Pons (tissue), 1 donor: ENCODE data around the gene NEDD4L.
"Not testable (repeated sequence)": the region's sequence is repeated elsewhere in the genome, so short reads cannot be mapped to it uniquely, and the experiment has no call there.

Experiments used
- DNase-seq: peaks from one replicate; pipeline ENCODE4 v3.0.0-alpha.2; 2016; ENCODE audit warnings: low spot score

NEDD4L gene

GRCh38 chr18:58266291-58266690, 222.3 kb downstream of the NEDD4L start:
- no peak for DNase-seq

GRCh38 chr18:58267493-58267892, 223.5 kb downstream of the NEDD4L start:
- no peak for DNase-seq

- DNase-seq, result no peak
Measured at GRCh38 chr18:58268849-58269248, 224.8 kb downstream of the NEDD4L start.

GRCh38 chr18:58269931-58270330, 225.9 kb downstream of the NEDD4L start:
- DNase-seq, result no peak

GRCh38 chr18:58270396-58270795, 226.4 kb downstream of the NEDD4L start:
- DNase-seq, result no peak

- DNase-seq, result no peak
Measured at GRCh38 chr18:58271770-58272169, 227.7 kb downstream of the NEDD4L start.

GRCh38 chr18:58272209-58272608, 228.2 kb downstream of the NEDD4L start:
- no peak for DNase-seq

- DNase-seq, result no peak
Measured at GRCh38 chr18:58272779-58273435, 228.9 kb downstream of the NEDD4L start.

- no peak for DNase-seq
Measured at GRCh38 chr18:58275176-58275575, 231.2 kb downstream of the NEDD4L start.

- no peak for DNase-seq
Measured at GRCh38 chr18:58276789-58277739, 233.0 kb downstream of the NEDD4L start.

- no peak for DNase-seq
Measured at GRCh38 chr18:58279504-58280175, 235.6 kb downstream of the NEDD4L start.

- DNase-seq, result no peak
Measured at GRCh38 chr18:58280191-58280590, 236.2 kb downstream of the NEDD4L start.

- DNase-seq, result not testable (repeated sequence)
Measured at GRCh38 chr18:58282872-58283271, 238.8 kb downstream of the NEDD4L start.

- no peak for DNase-seq
Measured at GRCh38 chr18:58284699-58285448, 240.8 kb downstream of the NEDD4L start.

GRCh38 chr18:58285449-58286130, 241.6 kb downstream of the NEDD4L start:
- DNase-seq, result no peak

- DNase-seq, result no peak
Measured at GRCh38 chr18:58286632-58287352, 242.8 kb downstream of the NEDD4L start.

GRCh38 chr18:58287353-58288274, 243.6 kb downstream of the NEDD4L start:
- DNase-seq, result peak; percentile 34

- no peak for DNase-seq
Measured at GRCh38 chr18:58288921-58289797, 245.1 kb downstream of the NEDD4L start.
